GM23248 (cell line): ENCODE measurements around the gene GSTM1.

Source experiments
- EZH2 ChIP-seq: fragments of 200-600 bp; sonication (generic); IDR thresholded peaks from 2 replicates; pipeline ENCODE4 v1.6.1; 2018; ENCODE audit warnings: antibody characterized with exemption, mild to moderate bottlenecking; ENCODE audit not compliant: insufficient read depth, poor library complexity, severe bottlenecking
- EZH2phosphoT487 ChIP-seq: fragments of 200-600 bp; sonication (generic); IDR thresholded peaks from 2 replicates; pipeline ENCODE4 v1.6.1; 2018; ENCODE audit warnings: antibody characterized with exemption, moderate library complexity, mild to moderate bottlenecking, low read depth; ENCODE audit not compliant: insufficient read depth

DNA sequence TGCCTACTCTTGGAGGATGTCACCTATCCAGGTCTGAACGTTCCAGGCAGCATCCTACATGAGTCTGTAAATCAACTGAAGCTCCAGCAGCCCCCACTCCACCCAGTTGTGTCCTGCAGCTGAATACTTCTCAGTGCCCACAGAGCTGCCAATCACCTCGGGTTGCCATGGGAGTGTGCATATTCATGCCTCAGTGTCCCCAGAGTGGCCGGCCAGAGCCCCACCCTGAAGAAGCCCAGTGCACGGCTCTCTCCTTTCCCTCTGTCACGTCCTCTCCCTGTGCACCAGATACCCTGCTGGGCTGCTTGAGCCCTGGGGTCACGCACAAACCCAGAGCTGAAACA is 47.8 kb upstream of the GSTM1 start:
- TF ChIP-seq EZH2phosphoT487, result no peak
- TF ChIP-seq EZH2, result no peak
